ENCODE data around the gene SDK1. TPM values are rescaled to one million over a fixed set of nuclear protein-coding genes. Genes with fewer than 3 reads are reported as not detected.

Gene SDK1
- total RNA-seq, 2 experiments from 2014 or later, result 0.03 to 0.05 TPM

- peaks cover 5% of the 10 kb centered on the region for H3K9me3 Mint-ChIP-seq (ENCODE audit: insufficient read depth)
- no peak for ATAC-seq
- peaks cover 22% of the 10 kb centered on the region for H3K27me3 Mint-ChIP-seq (ENCODE audit: low read depth)
- H3K4me3 Mint-ChIP-seq, result no peak overlapping the region
- no peak for DNase-seq
- no peaks in the 10 kb centered on the region for H3K4me1 Mint-ChIP-seq (ENCODE audit: low read depth)
- ChIA-PET CTCF (no interaction called here), POLR2A (no interaction called here)
- no peak overlapping the region for H3K27ac Mint-ChIP-seq
- no peaks in the 10 kb centered on the region for H3K36me3 Mint-ChIP-seq (ENCODE audit: low read depth)
These were observed 486.7 kb downstream of the SDK1 start for GRCh38 chr7:3787717-3788264.

- CTCF ChIA-PET, result no interaction called here
- Mint-ChIP-seq H3K9me3 (ENCODE audit: insufficient read depth) (no peaks in the 10 kb centered on the region), H3K4me3 (no peak overlapping the region), H3K36me3 (ENCODE audit: low read depth) (no peaks in the 10 kb centered on the region), H3K27me3 (ENCODE audit: low read depth) (peaks cover 14% of the 10 kb centered on the region), H3K27ac (no peak overlapping the region), H3K4me1 (ENCODE audit: low read depth) (no peaks in the 10 kb centered on the region)
- no peak for ATAC-seq
- POLR2A ChIA-PET, result no interaction called here
- DNase-seq, result no peak
These were observed 489.8 kb downstream of the SDK1 start for GRCh38 chr7:3790803-3791202.

GRCh38 chr7:3791327-3791726, 490.3 kb downstream of the SDK1 start:
- Mint-ChIP-seq H3K27ac (no peak overlapping the region), H3K4me3 (no peak overlapping the region), H3K27me3 (ENCODE audit: low read depth) (peaks cover 12% of the 10 kb centered on the region), H3K9me3 (ENCODE audit: insufficient read depth) (no peaks in the 10 kb centered on the region), H3K36me3 (ENCODE audit: low read depth) (no peaks in the 10 kb centered on the region), H3K4me1 (ENCODE audit: low read depth) (no peaks in the 10 kb centered on the region)
- ChIA-PET CTCF (no interaction called here), POLR2A (no interaction called here)
- ATAC-seq, result no peak
- DNase-seq, result no peak

GRCh38 chr7:3795141-3795540, 494.1 kb downstream of the SDK1 start:
- ChIA-PET POLR2A (no interaction called here), CTCF (no interaction called here)
- ATAC-seq (no peak), DNase-seq (no peak)
- Mint-ChIP-seq H3K36me3 (ENCODE audit: low read depth) (no peaks in the 10 kb centered on the region), H3K27me3 (ENCODE audit: low read depth) (peaks cover 2% of the 10 kb centered on the region), H3K4me1 (ENCODE audit: low read depth) (no peaks in the 10 kb centered on the region), H3K4me3 (no peak overlapping the region), H3K9me3 (ENCODE audit: insufficient read depth) (no peaks in the 10 kb centered on the region), H3K27ac (no peak overlapping the region)

GRCh38 chr7:3795781-3796180, 494.7 kb downstream of the SDK1 start:
- Mint-ChIP-seq H3K36me3 (ENCODE audit: low read depth) (no peaks in the 10 kb centered on the region), H3K4me3 (no peak overlapping the region), H3K27ac (no peak overlapping the region), H3K4me1 (ENCODE audit: low read depth) (no peaks in the 10 kb centered on the region), H3K9me3 (ENCODE audit: insufficient read depth) (no peaks in the 10 kb centered on the region), H3K27me3 (ENCODE audit: low read depth) (peaks cover 2% of the 10 kb centered on the region)
- DNase-seq (no peak), ATAC-seq (no peak)
- POLR2A ChIA-PET, result no interaction called here
- CTCF ChIA-PET, result no interaction called here

- no peaks in the 10 kb centered on the region for H3K36me3 Mint-ChIP-seq (ENCODE audit: low read depth)
- DNase-seq (no peak), ATAC-seq (no peak)
- no peaks in the 10 kb centered on the region for H3K4me1 Mint-ChIP-seq (ENCODE audit: low read depth)
- no peak overlapping the region for H3K27ac Mint-ChIP-seq
- no peak overlapping the region for H3K4me3 Mint-ChIP-seq
- H3K27me3 Mint-ChIP-seq (ENCODE audit: low read depth), result no peaks in the 10 kb centered on the region
- POLR2A ChIA-PET, result no interaction called here
- no peaks in the 10 kb centered on the region for H3K9me3 Mint-ChIP-seq (ENCODE audit: insufficient read depth)
- CTCF ChIA-PET, result no interaction called here
These were observed 504.1 kb downstream of the SDK1 start for GRCh38 chr7:3805151-3805550.

GRCh38 chr7:3806516-3806915, 505.5 kb downstream of the SDK1 start:
- ATAC-seq (no peak), DNase-seq (no peak)
- H3K9me3 Mint-ChIP-seq (ENCODE audit: insufficient read depth), result no peaks in the 10 kb centered on the region
- no peak overlapping the region for H3K4me3 Mint-ChIP-seq
- H3K27me3 Mint-ChIP-seq (ENCODE audit: low read depth), result no peaks in the 10 kb centered on the region
- CTCF ChIA-PET, result no interaction called here
- H3K36me3 Mint-ChIP-seq (ENCODE audit: low read depth), result no peaks in the 10 kb centered on the region
- POLR2A ChIA-PET, result no interaction called here
- H3K4me1 Mint-ChIP-seq (ENCODE audit: low read depth), result no peaks in the 10 kb centered on the region
- no peak overlapping the region for H3K27ac Mint-ChIP-seq

- no peak overlapping the region for H3K27ac Mint-ChIP-seq
- ChIA-PET POLR2A (no interaction called here), CTCF (no interaction called here)
- DNase-seq (no peak), ATAC-seq (no peak)
- no peak overlapping the region for H3K4me3 Mint-ChIP-seq
- H3K9me3 Mint-ChIP-seq (ENCODE audit: insufficient read depth), result no peaks in the 10 kb centered on the region
- H3K36me3 Mint-ChIP-seq (ENCODE audit: low read depth), result no peaks in the 10 kb centered on the region
- no peaks in the 10 kb centered on the region for H3K4me1 Mint-ChIP-seq (ENCODE audit: low read depth)
- no peaks in the 10 kb centered on the region for H3K27me3 Mint-ChIP-seq (ENCODE audit: low read depth)
These were observed 506.8 kb downstream of the SDK1 start for GRCh38 chr7:3807824-3808223.

GRCh38 chr7:3821488-3821887, 520.4 kb downstream of the SDK1 start:
- ChIA-PET CTCF (no interaction called here), POLR2A (no interaction called here)
- H3K9me3 Mint-ChIP-seq (ENCODE audit: insufficient read depth), result no peaks in the 10 kb centered on the region
- no peaks in the 10 kb centered on the region for H3K36me3 Mint-ChIP-seq (ENCODE audit: low read depth)
- ATAC-seq, result no peak
- no peaks in the 10 kb centered on the region for H3K4me1 Mint-ChIP-seq (ENCODE audit: low read depth)
- no peaks in the 10 kb centered on the region for H3K27me3 Mint-ChIP-seq (ENCODE audit: low read depth)
- no peak overlapping the region for H3K4me3 Mint-ChIP-seq
- DNase-seq, result no peak
- no peak overlapping the region for H3K27ac Mint-ChIP-seq

- H3K36me3 Mint-ChIP-seq (ENCODE audit: low read depth), result no peaks in the 10 kb centered on the region
- ATAC-seq, result no peak
These were observed 524.4 kb downstream of the SDK1 start for GRCh38 chr7:3825491-3825890.

GRCh38 chr7:3832199-3832598, 531.1 kb downstream of the SDK1 start:
- H3K4me3 Mint-ChIP-seq, result no peak overlapping the region
- CTCF ChIA-PET, result no interaction called here
- no peaks in the 10 kb centered on the region for H3K27me3 Mint-ChIP-seq (ENCODE audit: low read depth)
- DNase-seq (no peak), ATAC-seq (no peak)
- H3K36me3 Mint-ChIP-seq (ENCODE audit: low read depth), result no peaks in the 10 kb centered on the region
- H3K9me3 Mint-ChIP-seq (ENCODE audit: insufficient read depth), result no peaks in the 10 kb centered on the region
- H3K4me1 Mint-ChIP-seq (ENCODE audit: low read depth), result no peaks in the 10 kb centered on the region
- H3K27ac Mint-ChIP-seq, result no peak overlapping the region
- POLR2A ChIA-PET, result no interaction called here

More at GRCh38 chr7:3825491-3825890, 524.4 kb downstream of the SDK1 start:
- Mint-ChIP-seq H3K27me3 (ENCODE audit: low read depth) (no peaks in the 10 kb centered on the region), H3K4me3 (no peak overlapping the region), H3K9me3 (ENCODE audit: insufficient read depth) (no peaks in the 10 kb centered on the region), H3K27ac (no peak overlapping the region), H3K4me1 (ENCODE audit: low read depth) (no peaks in the 10 kb centered on the region)
- CTCF ChIA-PET, result no interaction called here
- POLR2A ChIA-PET, result no interaction called here
- no peak for DNase-seq

- ATAC-seq (no peak), DNase-seq (no peak)
- ChIA-PET POLR2A (no interaction called here), CTCF (no interaction called here)
- Mint-ChIP-seq H3K27me3 (ENCODE audit: low read depth) (peaks cover 3% of the 10 kb centered on the region), H3K9me3 (ENCODE audit: insufficient read depth) (no peaks in the 10 kb centered on the region), H3K36me3 (ENCODE audit: low read depth) (no peaks in the 10 kb centered on the region), H3K4me3 (no peak overlapping the region), H3K27ac (no peak overlapping the region), H3K4me1 (ENCODE audit: low read depth) (no peaks in the 10 kb centered on the region)
These were observed 534.1 kb downstream of the SDK1 start for GRCh38 chr7:3835109-3835508.

GRCh38 chr7:3836855-3837254, 535.8 kb downstream of the SDK1 start:
- H3K27ac Mint-ChIP-seq, result no peak overlapping the region
- ChIA-PET POLR2A (no interaction called here), CTCF (no interaction called here)
- ATAC-seq (no peak), DNase-seq (no peak)
- no peak overlapping the region for H3K4me3 Mint-ChIP-seq
- no peaks in the 10 kb centered on the region for H3K36me3 Mint-ChIP-seq (ENCODE audit: low read depth)
- H3K4me1 Mint-ChIP-seq (ENCODE audit: low read depth), result no peaks in the 10 kb centered on the region
- peaks cover 3% of the 10 kb centered on the region for H3K27me3 Mint-ChIP-seq (ENCODE audit: low read depth)
- no peaks in the 10 kb centered on the region for H3K9me3 Mint-ChIP-seq (ENCODE audit: insufficient read depth)

Data from activated CD8-positive, alpha-beta T cell treated with anti-CD3 and anti-CD28 coated beads, Interleukin-2, amount 10 ng/mL, durations not matched to agents 7 days and 5 days (primary cell).